Tibial nerve (tissue), 3 donors: ENCODE results near the gene COX19.

Source experiments
- POLR2A ChIP-seq, 2 donors: fragments of 450-650 bp; IDR thresholded peaks; one replicate each; pipeline ENCODE4 v1.6.1; 2017; ENCODE audit warnings: antibody characterized with exemption in 2 of 2, mild to moderate bottlenecking in 2 of 2, moderate library complexity in 2 of 2
- TF ChIP-seq, protein P1 (sequence below), 5 experiments: fragments of 200-600 bp in 3 of 5; fragments of 450-650 bp in 2 of 5; sonication (generic) in 3 of 5; IDR thresholded peaks; one replicate each; pipeline ENCODE4 v1.5.1; 2016 to 2019; ENCODE audit warnings: antibody characterized with exemption in 5 of 5, mild to moderate bottlenecking in 3 of 5, moderate library complexity in 2 of 5

DNA sequence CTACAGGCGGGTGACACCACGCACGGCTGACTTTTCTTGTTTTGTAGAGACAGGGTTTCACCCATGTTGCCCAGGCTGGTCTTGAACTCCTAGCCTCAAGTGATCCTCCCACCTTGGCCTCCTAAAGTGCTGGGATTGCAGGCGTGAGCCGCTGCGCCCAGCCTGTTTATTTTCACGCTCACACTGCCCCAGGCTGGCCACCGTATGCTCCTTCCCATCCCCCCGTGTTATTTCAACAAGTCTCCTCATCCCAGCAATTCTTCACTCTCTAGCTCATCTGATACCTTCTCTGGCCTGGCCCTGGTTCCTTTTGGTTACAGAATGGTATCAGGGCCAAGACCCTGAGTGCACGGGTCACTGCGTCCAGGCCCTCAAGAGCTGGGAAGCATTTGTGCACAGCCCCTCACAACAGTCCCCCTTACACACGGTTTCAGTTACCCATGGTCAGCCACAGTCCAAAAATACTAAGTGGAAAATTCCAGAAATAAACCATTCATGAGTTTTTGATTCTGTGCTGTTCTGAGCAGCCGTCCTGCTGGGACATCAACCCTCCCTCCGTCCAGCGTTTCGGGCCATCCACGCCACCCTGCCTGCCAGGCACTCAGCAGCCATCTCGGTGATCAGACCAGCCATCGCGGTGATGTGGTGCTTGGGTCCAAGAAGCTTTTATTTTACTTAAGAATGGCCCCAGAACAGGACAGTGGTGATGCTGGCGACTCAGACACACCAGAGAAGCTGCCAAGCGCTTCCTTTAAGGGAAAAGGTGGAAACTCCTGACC is 8.9 kb downstream of the COX19 start:
- TF ChIP-seq, protein P1, sequence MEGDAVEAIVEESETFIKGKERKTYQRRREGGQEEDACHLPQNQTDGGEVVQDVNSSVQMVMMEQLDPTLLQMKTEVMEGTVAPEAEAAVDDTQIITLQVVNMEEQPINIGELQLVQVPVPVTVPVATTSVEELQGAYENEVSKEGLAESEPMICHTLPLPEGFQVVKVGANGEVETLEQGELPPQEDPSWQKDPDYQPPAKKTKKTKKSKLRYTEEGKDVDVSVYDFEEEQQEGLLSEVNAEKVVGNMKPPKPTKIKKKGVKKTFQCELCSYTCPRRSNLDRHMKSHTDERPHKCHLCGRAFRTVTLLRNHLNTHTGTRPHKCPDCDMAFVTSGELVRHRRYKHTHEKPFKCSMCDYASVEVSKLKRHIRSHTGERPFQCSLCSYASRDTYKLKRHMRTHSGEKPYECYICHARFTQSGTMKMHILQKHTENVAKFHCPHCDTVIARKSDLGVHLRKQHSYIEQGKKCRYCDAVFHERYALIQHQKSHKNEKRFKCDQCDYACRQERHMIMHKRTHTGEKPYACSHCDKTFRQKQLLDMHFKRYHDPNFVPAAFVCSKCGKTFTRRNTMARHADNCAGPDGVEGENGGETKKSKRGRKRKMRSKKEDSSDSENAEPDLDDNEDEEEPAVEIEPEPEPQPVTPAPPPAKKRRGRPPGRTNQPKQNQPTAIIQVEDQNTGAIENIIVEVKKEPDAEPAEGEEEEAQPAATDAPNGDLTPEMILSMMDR (IDR thresholded peaks at IDR 0.05) = no peak
- TF ChIP-seq POLR2A (IDR thresholded peaks at IDR 0.05) = no peak
